HepG2 (cell line): ENCODE results near the gene KAT7. TPM values are rescaled to one million over a fixed set of nuclear protein-coding genes. Genes with fewer than 3 reads are reported as not detected.

Experiments
- E2F5 ChIP-seq: sonication (generic); formaldehyde crosslinking; conservative IDR thresholded peaks from 2 replicates; pipeline ENCODE4 v1.4.0; 2020; ENCODE audit warnings: missing genetic modification reagents
- ELF1 ChIP-seq: sonication (generic); formaldehyde crosslinking; IDR thresholded peaks from 2 replicates; pipeline ENCODE4 v1.4.0; 2020; ENCODE audit warnings: missing genetic modification reagents
- MEIS2 ChIP-seq: sonication (generic); formaldehyde crosslinking; IDR thresholded peaks from 2 replicates; pipeline ENCODE4 v1.9.0; 2021; ENCODE audit warnings: mild to moderate bottlenecking, missing genetic modification reagents
- MYPOP ChIP-seq: sonication (generic); formaldehyde crosslinking; IDR thresholded peaks from 2 replicates; pipeline ENCODE4 v1.8.1; 2023; ENCODE audit warnings: mild to moderate bottlenecking, moderate library complexity, missing genetic modification reagents
- PHF8 ChIP-seq: sonication (generic); formaldehyde crosslinking; IDR thresholded peaks from 2 replicates; pipeline ENCODE4 v1.5.0; 2020; ENCODE audit warnings: missing genetic modification reagents
- SAP130 ChIP-seq: IDR thresholded peaks from 2 replicates; pipeline ENCODE4 v1.6.1; 2016; ENCODE audit warnings: low read depth
- SKIL ChIP-seq: sonication (generic); formaldehyde crosslinking; IDR thresholded peaks from 2 replicates; pipeline ENCODE4 v1.8.0; 2022; ENCODE audit warnings: missing genetic modification reagents, mild to moderate bottlenecking, moderate library complexity, borderline replicate concordance
- STAG1 ChIP-seq: sonication (generic); formaldehyde crosslinking; IDR thresholded peaks from 2 replicates; pipeline ENCODE4 v1.4.0; 2020; ENCODE audit warnings: missing genetic modification reagents
- TFE3 ChIP-seq: IDR thresholded peaks from 2 replicates; pipeline ENCODE4 v1.6.1; 2016
- ZMYM3 ChIP-seq: sonication (generic); formaldehyde crosslinking; IDR thresholded peaks from 2 replicates; pipeline ENCODE4 v1.5.1; 2020; ENCODE audit warnings: mild to moderate bottlenecking, missing genetic modification reagents
- ZNF431 ChIP-seq: sonication (generic); formaldehyde crosslinking; IDR thresholded peaks from 2 replicates; pipeline ENCODE4 v1.9.0; 2022; ENCODE audit warnings: missing genetic modification reagents, low read depth, mild to moderate bottlenecking, borderline replicate concordance
- ZNF572 ChIP-seq: sonication (generic); formaldehyde crosslinking; IDR thresholded peaks from 2 replicates; pipeline ENCODE4 v1.5.1; 2020; ENCODE audit warnings: mild to moderate bottlenecking, missing genetic modification reagents
- ZNF749 ChIP-seq: sonication (generic); formaldehyde crosslinking; IDR thresholded peaks from 2 replicates; pipeline ENCODE4 v1.8.0; 2022; ENCODE audit warnings: mild to moderate bottlenecking, missing genetic modification reagents, moderate library complexity, borderline replicate concordance
- ZNF770 ChIP-seq: sonication (generic); formaldehyde crosslinking; IDR thresholded peaks from 2 replicates; pipeline ENCODE4 v1.5.0; 2020; ENCODE audit warnings: mild to moderate bottlenecking, missing genetic modification reagents
- polyA plus RNA-seq, 8 experiments: library from polyadenylated mRNA; depleted of rRNA in 3 of 8; stranded (reverse) in 7 of 8; unstranded in 1 of 8; fragments of >200 nt; fragmentation: Illumina TruSeq in 4 of 8; extraction: Trizol in 4 of 8; gene quantifications; 2 replicates each; pipeline versions ENCODE4 v1.2.1 to v1.2.3, GENCODE V29; 2011 to 2016; ENCODE audit warnings: low read depth in 4 of 8, missing spikeins in 1 of 8, mixed read lengths in 1 of 8; ENCODE audit not compliant: insufficient read depth in 1 of 8
- total RNA-seq, 5 experiments: library from RNA; depleted of rRNA; stranded (reverse); fragments of >200 nt; fragmentation: Illumina TruSeq; extraction: Trizol; gene quantifications; 2 replicates each; pipeline ENCODE4 v1.2.3, GENCODE V29; 2016; ENCODE audit warnings: low read depth in 1 of 5
- TF ChIP-seq, protein P1 (sequence below): sonication (generic); formaldehyde crosslinking; IDR thresholded peaks from 2 replicates; pipeline ENCODE4 v1.5.1; 2020; ENCODE audit warnings: mild to moderate bottlenecking, moderate library complexity, missing genetic modification reagents
- TF ChIP-seq, protein P2 (sequence below): IDR thresholded peaks from 2 replicates; pipeline ENCODE4 v1.6.1; 2018; ENCODE audit warnings: missing genetic modification reagents

KAT7 gene
- total and polyA plus RNA-seq, 2 of the 13 experiments (the other 11 are each of a cell fraction or from before 2014, with no cell fraction given) = 21.2 to 39.2 TPM

GRCh38 chr17:49861150-49861884 lies 72.8 kb downstream of the KAT7 start (continued):
- 0 out of 2 replicates have a peak, but pooled peaks have one; percentile 45 for TF ChIP-seq TFE3
- TF ChIP-seq ZNF431 = peak; percentile 73
- TF ChIP-seq SKIL (CRISPR knock-in tag) = 0 out of 2 replicates have a peak, but pooled peaks have one; percentile 17
- TF ChIP-seq, protein P1, sequence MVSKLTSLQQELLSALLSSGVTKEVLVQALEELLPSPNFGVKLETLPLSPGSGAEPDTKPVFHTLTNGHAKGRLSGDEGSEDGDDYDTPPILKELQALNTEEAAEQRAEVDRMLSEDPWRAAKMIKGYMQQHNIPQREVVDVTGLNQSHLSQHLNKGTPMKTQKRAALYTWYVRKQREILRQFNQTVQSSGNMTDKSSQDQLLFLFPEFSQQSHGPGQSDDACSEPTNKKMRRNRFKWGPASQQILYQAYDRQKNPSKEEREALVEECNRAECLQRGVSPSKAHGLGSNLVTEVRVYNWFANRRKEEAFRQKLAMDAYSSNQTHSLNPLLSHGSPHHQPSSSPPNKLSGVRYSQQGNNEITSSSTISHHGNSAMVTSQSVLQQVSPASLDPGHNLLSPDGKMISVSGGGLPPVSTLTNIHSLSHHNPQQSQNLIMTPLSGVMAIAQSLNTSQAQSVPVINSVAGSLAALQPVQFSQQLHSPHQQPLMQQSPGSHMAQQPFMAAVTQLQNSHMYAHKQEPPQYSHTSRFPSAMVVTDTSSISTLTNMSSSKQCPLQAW (CRISPR knock-in tag) = peak; percentile 74; the same call in 1 of the 2 replicates
- 0 out of 2 replicates have a peak, but pooled peaks have one; percentile 54 for TF ChIP-seq MYPOP (CRISPR knock-in tag)
- peak; percentile 50 for TF ChIP-seq ELF1
- TF ChIP-seq, protein P2, sequence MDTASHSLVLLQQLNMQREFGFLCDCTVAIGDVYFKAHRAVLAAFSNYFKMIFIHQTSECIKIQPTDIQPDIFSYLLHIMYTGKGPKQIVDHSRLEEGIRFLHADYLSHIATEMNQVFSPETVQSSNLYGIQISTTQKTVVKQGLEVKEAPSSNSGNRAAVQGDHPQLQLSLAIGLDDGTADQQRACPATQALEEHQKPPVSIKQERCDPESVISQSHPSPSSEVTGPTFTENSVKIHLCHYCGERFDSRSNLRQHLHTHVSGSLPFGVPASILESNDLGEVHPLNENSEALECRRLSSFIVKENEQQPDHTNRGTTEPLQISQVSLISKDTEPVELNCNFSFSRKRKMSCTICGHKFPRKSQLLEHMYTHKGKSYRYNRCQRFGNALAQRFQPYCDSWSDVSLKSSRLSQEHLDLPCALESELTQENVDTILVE (CRISPR knock-in tag) = peak; percentile 74; the same call in 1 of the 2 replicates
- 0 out of 2 replicates have a peak, but pooled peaks have one; percentile 26 for TF ChIP-seq PHF8 (CRISPR knock-in tag)
- peak; percentile 15; the same call in 1 of the 2 replicates for TF ChIP-seq ZNF770 (CRISPR knock-in tag)
- peak; percentile 36; the same call in 1 of the 2 replicates for TF ChIP-seq MEIS2 (CRISPR knock-in tag)
- TF ChIP-seq ZNF749 = no peak
- TF ChIP-seq E2F5 (CRISPR knock-in tag) = no peak
- TF ChIP-seq ZMYM3 (CRISPR knock-in tag) = 0 out of 2 replicates have a peak, but pooled peaks have one; percentile 26
- peak; percentile 73 for TF ChIP-seq ZNF572
- TF ChIP-seq SAP130 (CRISPR knock-in tag) = peak; percentile 34; the same call in 1 of the 2 replicates
- TF ChIP-seq STAG1 (CRISPR knock-in tag) = peak; percentile 98
